ENCODE measurements around the gene MDP1.
A peak's percentile ranks its signal among the peaks of the same experiment; 100 is the strongest.

- TF ChIP-seq CTCF (IDR thresholded peaks at IDR 0.05), result peak; percentile 82
- TF ChIP-seq REST (IDR thresholded peaks at IDR 0.05; ENCODE audit: insufficient read depth in 1 of 2, low read depth in 2 of 2, low read length in 1 of 2), result no peak
- TF ChIP-seq POLR2AphosphoS5 (IDR thresholded peaks at IDR 0.05; ENCODE audit: low read depth, low read length), result peak; percentile 86
- no peak for TF ChIP-seq TCF7L2 (IDR thresholded peaks at IDR 0.05; ENCODE audit: low read depth, low read length)
Measured at GRCh38 chr14:24215495-24216344, at the start of gene MDP1.

All from Panc1 (cell line).